ENCODE results near the gene ANKMY1. TPM values are rescaled to one million over a fixed set of nuclear protein-coding genes. Genes with fewer than 3 reads are reported as not detected.

ANKMY1 gene
- total and polyA plus RNA-seq, 2 of the 13 experiments (the other 11 are each of a cell fraction or from before 2014, with no cell fraction given) = 11.7 to 18.8 TPM

DNA sequence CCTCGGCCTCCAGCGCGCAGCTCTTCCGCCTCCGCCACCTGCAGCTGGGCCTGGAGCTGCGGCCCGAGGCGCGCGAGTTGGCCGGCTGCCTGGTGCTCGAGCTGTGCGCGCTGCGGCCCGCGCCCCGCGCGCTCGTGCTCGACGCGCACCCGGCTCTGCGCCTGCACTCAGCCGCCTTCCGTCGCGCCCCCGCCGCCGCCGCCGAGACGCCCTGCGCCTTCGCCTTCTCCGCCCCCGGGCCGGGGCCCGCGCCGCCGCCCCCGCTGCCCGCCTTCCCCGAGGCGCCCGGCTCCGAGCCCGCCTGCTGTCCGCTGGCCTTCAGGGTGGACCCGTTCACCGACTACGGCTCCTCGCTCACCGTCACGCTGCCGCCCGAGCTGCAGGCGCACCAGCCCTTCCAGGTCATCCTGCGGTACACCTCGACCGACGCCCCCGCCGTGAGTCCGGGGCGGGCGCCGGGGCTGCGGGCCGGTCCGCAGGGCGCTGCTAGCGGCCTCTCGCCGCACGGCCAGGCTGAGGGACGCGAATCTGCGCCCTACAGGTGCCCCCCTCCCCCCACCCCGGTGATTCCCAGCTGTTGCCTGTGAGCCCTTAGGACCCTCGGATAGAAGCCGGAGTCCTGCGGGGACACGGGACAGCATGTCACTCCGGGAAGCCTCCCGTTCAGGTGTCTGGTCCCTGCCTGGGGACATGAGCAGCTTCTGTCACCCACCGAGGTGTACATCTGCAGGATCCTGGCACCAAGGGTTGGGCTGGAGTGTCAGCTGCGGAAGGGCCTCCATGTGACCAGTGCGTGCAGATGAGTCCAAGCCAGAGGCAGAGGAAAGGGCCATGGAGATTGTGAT is 11.1 kb upstream of the ANKMY1 start (continued):
- TF ChIP-seq ZNF563 (CRISPR knock-in tag; IDR thresholded peaks at IDR 0.05) (peak; percentile 93), ZSCAN22 (CRISPR knock-in tag; IDR thresholded peaks at IDR 0.05) (no peak), ONECUT2 (CRISPR knock-in tag; IDR thresholded peaks at IDR 0.05) (no peak), ZNF446 (CRISPR knock-in tag; IDR thresholded peaks at IDR 0.05) (0 out of 2 replicates have a peak, but pooled peaks have one; percentile 39), RFXANK (CRISPR knock-in tag; IDR thresholded peaks at IDR 0.05) (no peak), ARHGAP35 (CRISPR knock-in tag; IDR thresholded peaks at IDR 0.05; ENCODE audit: borderline replicate concordance) (peak; percentile 78; the same call in 1 of the 2 replicates), CC2D1A (CRISPR knock-in tag; IDR thresholded peaks at IDR 0.05) (no peak), SAP130 (CRISPR knock-in tag; IDR thresholded peaks at IDR 0.05; ENCODE audit: low read depth) (peak; percentile 72), SP5 (CRISPR knock-in tag; IDR thresholded peaks at IDR 0.05; ENCODE audit: borderline replicate concordance, low read depth) (0 out of 2 replicates have a peak, but pooled peaks have one; percentile 9)
- TF ChIP-seq, protein P1, sequence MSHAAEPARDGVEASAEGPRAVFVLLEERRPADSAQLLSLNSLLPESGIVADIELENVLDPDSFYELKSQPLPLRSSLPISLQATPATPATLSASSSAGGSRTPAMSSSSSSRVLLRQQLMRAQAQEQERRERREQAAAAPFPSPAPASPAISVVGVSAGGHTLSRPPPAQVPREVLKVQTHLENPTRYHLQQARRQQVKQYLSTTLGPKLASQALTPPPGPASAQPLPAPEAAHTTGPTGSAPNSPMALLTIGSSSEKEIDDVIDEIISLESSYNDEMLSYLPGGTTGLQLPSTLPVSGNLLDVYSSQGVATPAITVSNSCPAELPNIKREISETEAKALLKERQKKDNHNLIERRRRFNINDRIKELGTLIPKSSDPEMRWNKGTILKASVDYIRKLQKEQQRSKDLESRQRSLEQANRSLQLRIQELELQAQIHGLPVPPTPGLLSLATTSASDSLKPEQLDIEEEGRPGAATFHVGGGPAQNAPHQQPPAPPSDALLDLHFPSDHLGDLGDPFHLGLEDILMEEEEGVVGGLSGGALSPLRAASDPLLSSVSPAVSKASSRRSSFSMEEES (CRISPR knock-in tag; IDR thresholded peaks at IDR 0.05) = no peak
- TF ChIP-seq, protein P2, sequence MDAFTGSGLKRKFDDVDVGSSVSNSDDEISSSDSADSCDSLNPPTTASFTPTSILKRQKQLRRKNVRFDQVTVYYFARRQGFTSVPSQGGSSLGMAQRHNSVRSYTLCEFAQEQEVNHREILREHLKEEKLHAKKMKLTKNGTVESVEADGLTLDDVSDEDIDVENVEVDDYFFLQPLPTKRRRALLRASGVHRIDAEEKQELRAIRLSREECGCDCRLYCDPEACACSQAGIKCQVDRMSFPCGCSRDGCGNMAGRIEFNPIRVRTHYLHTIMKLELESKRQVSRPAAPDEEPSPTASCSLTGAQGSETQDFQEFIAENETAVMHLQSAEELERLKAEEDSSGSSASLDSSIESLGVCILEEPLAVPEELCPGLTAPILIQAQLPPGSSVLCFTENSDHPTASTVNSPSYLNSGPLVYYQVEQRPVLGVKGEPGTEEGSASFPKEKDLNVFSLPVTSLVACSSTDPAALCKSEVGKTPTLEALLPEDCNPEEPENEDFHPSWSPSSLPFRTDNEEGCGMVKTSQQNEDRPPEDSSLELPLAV (CRISPR knock-in tag; conservative IDR thresholded peaks at IDR 0.05; ENCODE audit: low read depth) = no peak
- TF ChIP-seq, protein P3, sequence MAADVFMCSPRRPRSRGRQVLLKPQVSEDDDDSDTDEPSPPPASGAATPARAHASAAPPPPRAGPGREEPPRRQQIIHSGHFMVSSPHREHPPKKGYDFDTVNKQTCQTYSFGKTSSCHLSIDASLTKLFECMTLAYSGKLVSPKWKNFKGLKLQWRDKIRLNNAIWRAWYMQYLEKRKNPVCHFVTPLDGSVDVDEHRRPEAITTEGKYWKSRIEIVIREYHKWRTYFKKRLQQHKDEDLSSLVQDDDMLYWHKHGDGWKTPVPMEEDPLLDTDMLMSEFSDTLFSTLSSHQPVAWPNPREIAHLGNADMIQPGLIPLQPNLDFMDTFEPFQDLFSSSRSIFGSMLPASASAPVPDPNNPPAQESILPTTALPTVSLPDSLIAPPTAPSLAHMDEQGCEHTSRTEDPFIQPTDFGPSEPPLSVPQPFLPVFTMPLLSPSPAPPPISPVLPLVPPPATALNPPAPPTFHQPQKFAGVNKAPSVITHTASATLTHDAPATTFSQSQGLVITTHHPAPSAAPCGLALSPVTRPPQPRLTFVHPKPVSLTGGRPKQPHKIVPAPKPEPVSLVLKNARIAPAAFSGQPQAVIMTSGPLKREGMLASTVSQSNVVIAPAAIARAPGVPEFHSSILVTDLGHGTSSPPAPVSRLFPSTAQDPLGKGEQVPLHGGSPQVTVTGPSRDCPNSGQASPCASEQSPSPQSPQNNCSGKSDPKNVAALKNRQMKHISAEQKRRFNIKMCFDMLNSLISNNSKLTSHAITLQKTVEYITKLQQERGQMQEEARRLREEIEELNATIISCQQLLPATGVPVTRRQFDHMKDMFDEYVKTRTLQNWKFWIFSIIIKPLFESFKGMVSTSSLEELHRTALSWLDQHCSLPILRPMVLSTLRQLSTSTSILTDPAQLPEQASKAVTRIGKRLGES (CRISPR knock-in tag; IDR thresholded peaks at IDR 0.05; ENCODE audit: borderline replicate concordance) = 0 out of 2 replicates have a peak, but pooled peaks have one; percentile 55
- TF ChIP-seq, protein P4, sequence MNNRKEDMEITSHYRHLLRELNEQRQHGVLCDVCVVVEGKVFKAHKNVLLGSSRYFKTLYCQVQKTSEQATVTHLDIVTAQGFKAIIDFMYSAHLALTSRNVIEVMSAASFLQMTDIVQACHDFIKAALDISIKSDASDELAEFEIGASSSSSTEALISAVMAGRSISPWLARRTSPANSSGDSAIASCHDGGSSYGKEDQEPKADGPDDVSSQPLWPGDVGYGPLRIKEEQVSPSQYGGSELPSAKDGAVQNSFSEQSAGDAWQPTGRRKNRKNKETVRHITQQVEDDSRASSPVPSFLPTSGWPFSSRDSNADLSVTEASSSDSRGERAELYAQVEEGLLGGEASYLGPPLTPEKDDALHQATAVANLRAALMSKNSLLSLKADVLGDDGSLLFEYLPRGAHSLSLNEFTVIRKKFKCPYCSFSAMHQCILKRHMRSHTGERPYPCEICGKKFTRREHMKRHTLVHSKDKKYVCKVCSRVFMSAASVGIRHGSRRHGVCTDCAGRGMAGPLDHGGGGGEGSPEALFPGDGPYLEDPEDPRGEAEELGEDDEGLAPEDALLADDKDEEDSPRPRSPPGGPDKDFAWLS (CRISPR knock-in tag; IDR thresholded peaks at IDR 0.05; ENCODE audit: borderline replicate concordance) = no peak
- TF ChIP-seq, protein P5, sequence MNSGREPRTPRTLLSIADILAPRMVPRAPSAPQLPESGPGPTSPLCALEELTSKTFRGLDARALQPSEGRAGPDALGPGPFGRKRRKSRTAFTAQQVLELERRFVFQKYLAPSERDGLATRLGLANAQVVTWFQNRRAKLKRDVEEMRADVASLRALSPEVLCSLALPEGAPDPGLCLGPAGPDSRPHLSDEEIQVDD (CRISPR knock-in tag; IDR thresholded peaks at IDR 0.05; ENCODE audit: borderline replicate concordance) = no peak
- TF ChIP-seq, protein P6, sequence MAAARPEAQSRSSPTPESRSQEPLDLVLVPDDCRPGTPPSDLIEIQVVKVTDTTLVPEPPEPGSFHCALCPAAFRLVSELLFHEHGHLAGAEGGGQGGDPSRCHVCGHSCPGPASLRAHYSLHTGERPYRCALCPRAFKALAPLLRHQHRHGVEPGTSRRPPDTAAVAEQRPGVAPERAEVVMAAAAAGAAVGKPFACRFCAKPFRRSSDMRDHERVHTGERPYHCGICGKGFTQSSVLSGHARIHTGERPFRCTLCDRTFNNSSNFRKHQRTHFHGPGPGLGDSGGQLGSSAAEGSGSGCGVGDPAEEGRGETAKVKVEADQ (CRISPR knock-in tag; IDR thresholded peaks at IDR 0.05; ENCODE audit: borderline replicate concordance) = peak; percentile 43; the same call in 1 of the 2 replicates
- TF ChIP-seq, protein P7, sequence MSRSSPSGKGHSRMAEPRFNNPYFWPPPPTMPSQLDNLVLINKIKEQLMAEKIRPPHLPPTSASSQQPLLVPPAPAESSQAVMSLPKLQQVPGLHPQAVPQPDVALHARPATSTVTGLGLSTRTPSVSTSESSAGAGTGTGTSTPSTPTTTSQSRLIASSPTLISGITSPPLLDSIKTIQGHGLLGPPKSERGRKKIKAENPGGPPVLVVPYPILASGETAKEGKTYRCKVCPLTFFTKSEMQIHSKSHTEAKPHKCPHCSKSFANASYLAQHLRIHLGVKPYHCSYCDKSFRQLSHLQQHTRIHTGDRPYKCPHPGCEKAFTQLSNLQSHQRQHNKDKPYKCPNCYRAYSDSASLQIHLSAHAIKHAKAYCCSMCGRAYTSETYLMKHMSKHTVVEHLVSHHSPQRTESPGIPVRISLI (CRISPR knock-in tag; IDR thresholded peaks at IDR 0.05; ENCODE audit: borderline replicate concordance) = no peak

Data from HepG2 (cell line).